HG03196 (cell line): ENCODE results near the gene LCT.
"Not testable (repeated sequence)": the region's sequence is repeated elsewhere in the genome, so short reads cannot be mapped to it uniquely, and the experiment has no call there.

Experiments
- ATAC-seq: cut with Tn5 transposase; IDR thresholded peaks from one replicate; pipeline ENCODE4 v1.9.1; 2021; ENCODE audit not compliant: unreplicated experiment

LCT gene

DNA sequence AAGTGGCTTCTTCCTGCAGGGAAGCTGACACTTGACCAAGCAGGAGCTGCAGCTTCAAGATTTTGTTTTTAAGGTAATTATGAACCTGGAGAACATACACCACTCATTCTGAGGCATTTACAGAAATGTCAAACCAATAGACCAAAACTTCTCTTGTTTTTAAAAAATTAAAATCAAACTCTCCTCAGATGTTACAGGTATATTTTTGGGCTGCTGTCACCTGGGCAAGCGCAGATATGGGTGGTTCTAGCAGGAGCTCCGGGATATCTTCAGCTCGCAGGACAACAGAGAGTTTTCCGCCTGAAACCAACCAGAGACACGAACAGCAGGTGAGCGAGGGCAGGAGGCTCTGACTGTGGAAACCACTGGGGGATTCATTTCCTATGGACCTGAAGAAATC, 4.1 kb downstream of the LCT start:
- ATAC-seq, result no peak

DNA sequence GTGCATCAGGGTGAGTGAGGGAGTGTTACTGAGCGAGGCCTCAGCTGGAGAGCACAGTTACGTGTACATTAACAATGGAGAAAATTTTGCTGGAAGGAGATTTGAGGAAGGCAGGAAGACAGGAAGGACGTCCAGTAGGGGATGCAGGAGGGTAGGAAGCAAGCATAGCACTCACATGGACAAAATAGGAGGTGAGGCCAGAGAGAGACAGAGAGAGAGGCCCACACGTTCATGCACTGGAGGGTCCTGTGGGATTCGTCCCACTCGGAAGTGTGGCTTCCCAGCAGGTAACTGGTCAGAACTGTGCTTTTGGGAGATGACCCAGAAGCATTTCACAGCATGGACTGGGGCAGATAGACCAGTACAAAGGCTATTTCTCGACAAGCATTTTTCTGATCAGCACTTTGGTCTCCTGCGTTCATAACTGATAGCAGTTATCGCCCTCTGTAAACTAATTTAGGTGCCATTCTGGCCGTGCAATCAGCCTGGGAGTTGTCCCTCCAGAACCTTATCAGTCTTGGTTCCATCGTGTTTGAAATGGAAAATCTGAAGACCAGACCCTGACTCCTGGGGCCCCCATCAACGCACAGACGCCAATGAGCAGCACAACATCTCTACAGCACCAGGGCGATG, 5.7 kb downstream of the LCT start:
- no peak for ATAC-seq

DNA sequence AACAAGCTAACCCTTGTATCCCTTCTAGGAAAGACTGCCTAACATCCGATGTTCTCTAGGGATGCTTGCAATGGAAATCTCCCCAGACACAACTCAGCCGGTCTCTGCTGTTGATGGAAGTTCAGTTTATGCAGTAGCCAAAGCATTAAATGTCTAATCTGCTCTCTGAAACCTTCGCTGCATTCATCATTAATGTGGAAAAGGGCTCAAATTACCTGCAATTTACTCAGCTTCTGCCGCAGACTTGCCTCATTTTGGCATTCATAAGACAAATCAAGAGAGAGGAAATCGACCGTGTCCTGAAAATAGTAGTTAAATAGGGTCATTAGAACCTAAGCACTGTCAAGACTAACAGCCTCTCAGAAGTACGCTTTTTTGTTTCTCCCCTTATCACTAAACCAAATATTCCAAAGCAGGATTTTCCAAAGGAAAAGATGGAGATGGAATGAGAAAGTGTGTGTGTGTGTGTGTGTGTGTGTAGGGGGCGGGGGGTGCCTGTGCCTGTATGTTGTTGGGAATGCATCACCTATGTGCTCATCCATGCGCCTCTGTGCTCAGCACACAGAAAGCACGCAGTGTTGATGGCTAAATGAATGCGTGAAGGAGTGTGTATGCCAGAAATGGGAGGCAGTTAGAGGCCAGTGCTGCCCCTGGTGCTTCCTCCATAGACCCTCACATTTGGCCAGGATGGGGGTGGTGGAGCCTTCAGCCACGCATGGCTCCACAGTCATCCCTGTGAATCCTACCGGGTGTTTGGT, 7.4 kb downstream of the LCT start:
- ATAC-seq, result no peak

DNA sequence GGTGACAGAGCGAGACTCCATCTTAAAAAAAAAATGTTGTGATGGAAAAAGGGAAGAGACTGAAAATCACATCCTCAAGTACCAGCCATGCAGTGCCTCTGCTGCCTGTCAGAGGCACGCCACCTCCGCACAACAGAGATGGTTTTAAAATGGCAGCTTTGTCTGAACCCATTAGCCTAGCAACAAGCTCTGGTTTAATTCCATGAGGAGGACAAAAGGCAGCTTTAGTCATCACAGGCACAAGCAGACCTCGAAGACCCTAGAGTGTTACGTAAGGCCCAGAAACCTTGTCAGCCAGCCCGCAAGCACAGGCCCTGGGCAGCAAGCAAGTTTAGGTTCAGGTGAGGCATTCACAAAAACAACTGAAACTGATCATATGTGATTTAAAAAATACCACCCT, 10.4 kb downstream of the LCT start:
- ATAC-seq, result no peak

DNA sequence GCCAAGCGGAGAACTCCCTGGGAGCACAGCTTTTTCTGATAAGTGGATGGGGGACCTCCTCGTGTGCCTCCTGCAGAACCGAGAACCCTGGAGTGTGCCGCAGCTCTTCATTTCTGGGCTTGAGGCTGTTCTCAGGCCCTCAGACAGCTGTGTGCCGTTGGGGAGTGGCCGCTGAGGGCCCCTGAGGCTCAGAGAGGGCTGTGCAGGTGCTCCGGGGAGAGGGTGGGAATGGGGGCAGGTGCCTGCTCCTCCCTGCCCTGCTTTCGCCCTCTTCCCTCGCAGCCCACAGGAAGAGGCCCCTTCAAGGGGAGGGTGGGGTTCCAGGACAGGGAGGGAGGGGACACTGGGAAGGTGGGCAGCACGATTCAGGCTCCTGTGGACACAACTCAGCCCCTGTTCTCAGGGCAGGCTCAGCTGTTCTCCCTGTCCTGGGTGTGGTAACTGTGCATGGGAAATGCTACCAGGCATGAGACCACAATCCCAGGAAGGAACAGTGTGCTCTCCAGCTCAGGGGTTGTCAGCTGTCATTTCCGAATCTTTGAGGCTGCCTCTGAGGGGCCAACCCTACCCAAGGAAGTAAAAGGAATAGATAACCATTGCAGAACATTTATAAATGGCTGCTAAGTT, 11.3 kb downstream of the LCT start:
- ATAC-seq, result no peak

DNA sequence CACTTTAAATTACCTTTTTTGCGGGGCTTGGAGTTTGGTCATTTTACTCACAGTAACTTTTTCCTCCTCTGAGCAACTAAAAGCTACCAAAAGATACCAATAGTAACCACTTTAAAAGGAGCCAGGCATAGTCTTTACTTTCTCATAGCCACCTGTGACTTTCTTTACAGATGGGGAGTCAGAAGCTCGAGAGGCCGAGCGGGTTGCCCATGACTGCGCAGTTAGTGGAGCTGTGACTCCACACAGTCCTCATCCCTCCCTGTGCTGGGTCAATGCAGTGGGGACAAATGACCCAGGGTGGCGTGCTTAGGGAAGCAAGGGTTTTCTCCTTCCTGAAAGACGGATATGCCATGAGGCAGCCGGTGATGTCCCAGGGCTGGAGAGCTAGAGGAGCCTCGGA, 11.9 kb downstream of the LCT start:
- ATAC-seq, result no peak

DNA sequence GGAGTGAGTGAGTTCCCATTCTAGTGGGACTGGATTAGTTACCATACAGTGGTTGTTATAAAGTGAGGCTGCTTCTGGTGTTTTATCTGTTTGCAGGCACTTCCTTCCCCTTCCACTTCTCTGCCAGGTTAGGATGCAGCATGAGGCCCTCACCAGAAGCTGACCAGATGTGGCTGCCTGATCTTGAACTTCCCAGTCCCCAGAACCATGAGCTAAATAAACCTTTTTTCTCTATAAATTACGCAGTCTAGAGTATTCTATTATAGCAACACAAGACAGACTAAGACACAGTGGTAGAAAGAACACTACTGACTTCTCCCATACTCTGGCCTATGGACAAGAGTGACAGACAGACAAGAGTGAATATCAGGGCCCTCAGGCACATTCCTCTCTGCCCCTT, 14.1 kb downstream of the LCT start:
- ATAC-seq, result no peak

DNA sequence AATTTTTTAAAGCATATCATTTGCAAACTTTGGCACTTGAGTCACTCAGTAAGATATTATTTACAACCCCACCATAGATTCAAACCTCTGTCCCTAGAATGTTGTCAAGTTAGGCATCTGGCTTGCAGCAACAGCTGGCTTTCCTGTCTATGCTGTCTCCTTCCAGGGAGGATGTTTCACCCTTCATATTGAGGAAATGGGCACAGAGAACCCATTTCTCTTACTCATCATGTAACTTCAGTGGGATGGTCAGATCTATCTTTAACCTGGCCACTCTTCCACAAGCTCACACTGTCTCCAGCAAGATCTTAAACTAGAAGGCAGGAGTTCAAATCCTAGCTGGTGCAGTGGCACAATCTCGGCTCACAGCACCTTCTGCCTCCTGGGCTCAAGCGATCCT, 15.8 kb downstream of the LCT start:
- no peak for ATAC-seq

DNA sequence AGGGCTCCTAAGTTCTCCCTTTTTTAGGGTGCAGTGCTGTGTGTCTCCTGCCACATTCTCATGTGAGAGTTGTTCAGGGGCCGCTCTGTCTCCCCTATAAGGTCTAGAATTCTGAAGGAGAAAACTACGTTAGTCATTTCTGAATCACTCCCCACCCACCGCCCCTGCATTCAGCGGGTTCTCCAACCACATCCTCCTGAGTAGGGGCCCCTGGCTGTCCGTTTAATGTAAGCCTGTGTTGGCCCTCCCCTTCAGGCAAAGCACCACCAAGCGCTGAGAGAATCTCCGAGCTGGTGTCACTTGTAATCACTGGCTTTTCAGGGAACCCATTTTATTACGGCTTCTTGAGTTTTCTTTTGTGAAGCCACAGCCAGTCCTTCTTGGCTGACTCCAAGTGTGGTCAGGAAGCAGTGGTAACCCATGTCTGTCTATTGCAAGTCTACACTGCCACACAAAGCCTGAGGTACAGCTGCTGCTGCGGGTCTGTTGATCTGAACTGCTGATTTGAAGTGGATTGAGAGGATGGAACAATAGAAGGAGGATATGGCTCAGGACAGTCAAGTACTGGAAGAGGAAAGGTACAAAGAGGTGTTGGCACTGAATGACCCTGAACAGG, 16.9 kb downstream of the LCT start:
- ATAC-seq, result peak; percentile 85

DNA sequence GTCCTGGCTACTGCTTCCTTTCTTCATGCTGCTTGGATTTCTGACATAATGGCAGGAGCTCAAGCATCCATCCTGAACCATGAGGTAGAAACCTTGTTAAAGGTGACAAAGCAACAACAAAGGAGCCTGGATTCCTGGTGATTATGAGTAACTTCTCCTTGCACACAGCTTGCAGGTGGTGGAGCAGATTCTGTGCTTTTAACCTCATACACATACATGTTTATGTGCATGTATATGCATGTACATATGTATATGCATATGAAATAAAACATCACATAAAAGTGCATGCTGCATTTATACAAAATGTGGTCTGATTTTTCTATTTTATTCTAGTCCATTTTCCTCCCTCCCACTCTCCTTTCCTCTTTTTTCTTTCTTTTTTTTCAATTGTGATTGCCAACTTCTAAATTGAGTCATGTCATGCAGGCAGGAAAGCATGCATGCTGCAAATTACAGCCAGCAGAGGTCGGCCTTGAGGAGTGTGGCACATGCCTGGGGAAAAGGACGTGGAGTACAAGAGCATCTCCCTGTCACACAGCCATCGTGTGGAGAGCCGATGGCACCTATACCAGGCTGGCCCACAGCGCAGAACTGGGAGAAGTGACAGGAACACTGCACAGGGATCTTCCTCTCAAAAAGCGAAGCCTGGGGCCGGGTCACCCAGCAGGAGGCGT, 17.9 kb downstream of the LCT start:
- no peak for ATAC-seq

DNA sequence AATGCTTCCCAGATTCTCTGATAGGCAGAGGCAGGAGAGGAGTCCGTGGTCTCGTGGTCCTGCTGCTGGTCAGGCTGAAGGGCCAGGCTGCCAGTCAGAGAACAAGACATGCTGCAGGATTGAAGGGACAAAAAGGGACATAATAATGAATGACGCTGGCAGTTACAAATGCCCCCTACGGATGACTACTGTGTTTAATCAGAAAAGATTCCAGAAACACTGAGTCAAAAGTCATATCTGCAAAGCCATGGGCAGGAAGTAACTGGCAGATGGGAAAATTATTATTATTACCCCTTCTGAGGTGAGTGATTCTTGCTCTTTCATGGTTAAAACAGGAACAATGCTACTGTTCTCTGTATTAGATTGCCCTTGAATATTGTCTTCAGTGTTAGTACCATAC, 19.0 kb downstream of the LCT start:
- no peak for ATAC-seq

DNA sequence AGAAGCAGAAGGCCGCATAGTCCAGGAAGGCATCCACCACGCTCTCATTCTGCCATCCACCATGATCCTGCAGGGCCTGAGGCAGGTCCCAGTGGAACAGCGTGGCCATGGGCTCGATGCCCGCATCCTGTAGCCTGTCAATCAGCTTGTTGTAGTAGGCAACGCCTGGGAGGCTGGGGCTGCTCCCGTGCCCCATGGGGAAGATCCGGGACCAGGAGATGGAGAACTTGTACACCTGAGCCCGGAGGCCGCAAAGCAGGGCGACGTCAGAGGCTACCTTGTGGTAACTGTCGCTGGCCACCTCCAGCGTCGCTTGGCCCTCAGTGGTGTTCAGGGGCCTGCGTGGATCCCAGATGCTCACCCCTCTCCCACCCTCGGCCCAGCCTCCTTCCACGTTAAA, 19.5 kb downstream of the LCT start:
- ATAC-seq, result no peak

DNA sequence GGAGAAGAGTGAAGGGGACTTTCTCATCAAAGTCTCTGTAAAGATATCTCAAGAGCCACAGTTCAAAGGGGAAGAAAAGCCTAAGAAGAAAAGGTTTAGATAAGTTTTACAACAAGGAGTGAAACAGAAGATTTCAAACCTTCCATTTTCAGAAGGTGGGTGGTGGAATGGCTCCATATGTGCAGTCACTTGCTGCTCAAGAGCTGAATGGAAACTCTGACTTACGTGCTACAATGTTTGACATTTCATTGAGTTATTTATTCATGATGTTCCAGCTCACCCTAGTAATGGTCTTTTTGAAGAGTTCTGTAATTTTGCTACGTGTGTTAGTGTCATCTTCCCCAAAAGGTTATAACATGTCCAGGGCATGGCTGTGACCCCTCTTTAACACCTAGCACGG, 21.7 kb downstream of the LCT start:
- ATAC-seq, result no peak

DNA sequence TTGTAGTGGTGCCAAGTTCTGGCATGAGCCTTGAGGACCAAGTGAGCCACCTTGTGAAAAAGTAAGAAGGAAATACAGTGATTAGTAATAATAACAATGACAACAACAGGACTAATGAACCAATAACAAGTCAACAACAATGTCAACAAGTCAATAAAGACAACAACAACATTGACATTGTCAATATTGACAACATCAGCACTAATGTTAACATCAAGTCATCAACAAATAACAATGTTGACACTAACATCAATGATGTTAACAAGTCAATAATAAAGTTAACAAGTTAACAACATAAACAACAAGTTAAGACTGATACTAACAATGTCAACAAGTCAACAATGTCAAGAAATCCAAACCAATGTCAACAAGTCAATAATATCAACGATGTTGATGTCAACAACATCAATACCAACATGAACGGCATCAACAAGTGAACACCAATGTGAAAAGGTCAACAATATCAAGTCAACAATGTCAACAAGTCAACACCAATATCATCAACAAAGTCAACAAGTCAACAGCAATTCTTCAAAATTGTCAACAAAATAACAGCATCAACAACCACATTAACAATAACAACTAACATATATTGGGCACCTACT, 24.0 kb downstream of the LCT start:
- ATAC-seq, result no peak

DNA sequence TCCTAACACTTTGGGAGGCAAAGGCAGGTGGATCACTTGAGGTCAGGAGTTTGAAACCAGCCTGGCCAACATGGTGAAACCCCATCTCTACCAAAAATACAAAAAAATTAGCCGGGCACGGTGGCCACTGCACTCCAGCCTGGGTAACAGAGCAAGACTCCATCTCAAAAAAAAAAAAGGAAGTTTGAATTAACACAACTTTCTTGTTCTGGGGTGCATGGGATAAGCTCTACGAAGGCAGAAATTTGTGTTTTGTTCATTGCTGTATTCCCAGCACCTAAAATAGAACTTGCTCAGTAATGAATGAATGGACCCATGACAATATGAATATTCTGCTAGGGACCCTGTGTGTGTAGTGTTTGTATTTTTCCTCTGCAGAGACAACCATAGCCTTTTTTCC, 29.1 kb downstream of the LCT start:
- ATAC-seq, result not testable (repeated sequence)

DNA sequence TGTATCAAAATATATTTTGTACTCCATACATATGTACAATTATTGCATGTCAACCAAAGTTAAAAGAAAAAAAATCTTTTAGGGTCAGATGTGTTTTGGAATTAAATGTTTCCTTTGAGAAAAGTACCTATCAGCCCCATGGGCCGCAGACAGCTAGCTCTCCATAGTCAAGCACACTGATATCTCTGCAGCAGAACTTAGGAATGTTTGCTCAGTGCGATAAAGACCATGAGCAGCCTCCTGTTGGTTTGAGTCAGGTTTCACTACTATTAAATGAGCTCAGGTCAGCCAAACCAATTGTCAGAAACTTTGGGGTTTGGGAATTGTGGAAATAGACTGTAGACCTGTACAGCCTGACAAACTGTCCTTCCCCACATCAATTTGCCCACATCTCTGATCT, 33.7 kb downstream of the LCT start:
- no peak for ATAC-seq

DNA sequence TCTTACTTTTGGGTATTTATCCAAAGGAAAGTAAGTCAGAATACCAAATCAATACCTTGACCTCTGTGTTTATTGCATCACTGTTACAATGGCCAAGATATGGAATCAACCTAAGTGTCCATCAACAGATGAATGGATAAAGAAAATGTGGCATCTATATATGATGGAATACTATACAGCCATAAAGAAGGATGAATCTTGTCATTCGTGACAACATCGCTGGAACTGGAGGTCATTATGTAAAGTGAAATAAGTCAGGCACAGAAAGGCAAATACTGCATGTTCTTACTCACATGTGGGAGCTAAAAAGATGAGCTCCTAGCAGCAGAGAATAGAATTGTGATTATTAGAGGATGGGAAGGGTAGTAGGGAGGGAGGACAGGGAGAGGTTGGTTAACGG, 34.6 kb downstream of the LCT start:
- no peak for ATAC-seq

DNA sequence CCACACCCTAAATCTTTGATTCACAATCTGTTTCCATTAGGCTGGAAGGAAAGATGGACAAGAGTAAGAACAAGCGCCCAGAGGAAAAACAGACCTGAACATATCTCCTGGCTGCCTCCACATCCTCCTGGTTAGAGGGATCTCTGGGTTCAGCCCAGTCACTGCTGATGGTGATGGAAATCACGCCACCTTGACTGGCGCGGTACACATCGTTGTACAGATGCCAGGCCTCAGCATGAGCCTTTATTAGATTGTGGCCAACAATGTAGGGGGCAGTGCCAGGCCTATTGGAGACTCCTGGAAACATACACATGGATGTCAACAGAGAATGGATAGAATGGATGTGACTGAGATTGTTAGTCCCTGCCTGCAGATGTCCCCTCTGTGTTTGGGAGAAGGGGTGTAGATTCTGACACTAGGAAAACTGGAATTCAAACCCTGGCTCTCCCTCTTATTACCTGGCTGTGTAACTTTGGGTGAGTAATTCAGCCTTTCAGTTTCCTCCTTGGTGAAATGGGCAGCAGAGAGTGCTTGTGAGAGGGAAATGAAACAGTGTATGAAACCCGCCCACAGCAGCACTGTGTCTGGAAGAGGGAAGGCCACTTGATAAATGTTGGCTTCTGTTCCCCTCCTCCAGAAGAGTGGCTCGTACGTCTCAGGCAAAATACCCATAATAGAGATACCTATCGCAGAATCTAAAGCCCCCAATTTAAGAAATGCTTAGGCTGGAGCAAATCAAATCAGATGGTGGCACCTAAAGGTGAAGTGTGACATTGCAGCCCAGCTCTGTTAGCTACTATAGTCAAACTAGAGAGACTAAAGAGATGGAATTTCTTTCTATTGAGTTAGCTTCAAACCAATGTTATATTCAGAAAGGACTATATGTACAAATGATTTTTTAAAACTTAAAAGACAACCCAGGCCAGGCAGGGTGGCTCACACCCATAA, 36.2 kb downstream of the LCT start:
- no peak for ATAC-seq

DNA sequence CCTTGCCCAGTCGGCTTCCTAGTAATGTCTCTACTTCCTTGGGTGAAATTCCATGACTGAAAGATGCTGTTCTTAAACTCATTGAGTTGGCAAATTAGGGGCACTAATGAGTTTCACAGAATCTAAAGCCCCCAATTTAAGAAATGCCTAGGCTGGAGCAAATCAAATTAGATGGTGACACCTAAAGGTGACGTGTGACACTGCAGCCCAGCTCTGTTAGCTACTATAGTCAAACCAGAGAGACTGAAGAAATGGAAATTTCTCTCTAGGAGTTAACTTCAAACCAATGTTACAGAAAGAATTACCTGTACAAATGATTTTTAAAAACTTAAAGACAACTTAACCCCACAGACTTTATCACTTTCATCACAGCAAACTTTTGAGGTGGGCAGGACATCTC, 37.2 kb downstream of the LCT start:
- ATAC-seq, result no peak

DNA sequence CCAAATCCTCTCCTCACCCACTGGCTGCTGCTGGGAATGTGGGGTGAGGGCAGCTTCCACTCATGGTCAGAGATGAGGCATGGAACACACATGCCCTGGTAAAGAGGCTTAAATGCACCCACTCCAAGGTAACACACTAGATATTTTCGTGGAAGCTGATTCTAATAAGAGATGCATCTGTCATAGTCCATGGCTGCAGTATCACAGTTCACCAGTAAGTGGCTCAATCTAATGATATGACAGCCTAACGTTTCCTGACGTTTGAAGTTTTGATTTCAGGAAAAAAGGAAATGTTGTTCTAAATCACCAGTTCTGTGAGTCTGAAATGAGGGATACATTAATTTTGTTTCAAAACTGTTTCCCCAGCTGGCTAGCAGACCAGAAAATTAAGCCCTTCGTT, 38.2 kb downstream of the LCT start:
- no peak for ATAC-seq
